HepG2 (cell line): Measurements from ENCODE around the gene DLG1.

ENCODE experiments used
- ISL2 ChIP-seq: sonication (generic); formaldehyde crosslinking; IDR thresholded peaks from 2 replicates; pipeline ENCODE4 v1.5.0; 2020; ENCODE audit warnings: missing genetic modification reagents
- REPIN1 ChIP-seq: sonication (generic); formaldehyde crosslinking; IDR thresholded peaks from 2 replicates; pipeline ENCODE4 v1.8.0; 2022; ENCODE audit warnings: missing genetic modification reagents, low read depth, mild to moderate bottlenecking, borderline replicate concordance

DNA sequence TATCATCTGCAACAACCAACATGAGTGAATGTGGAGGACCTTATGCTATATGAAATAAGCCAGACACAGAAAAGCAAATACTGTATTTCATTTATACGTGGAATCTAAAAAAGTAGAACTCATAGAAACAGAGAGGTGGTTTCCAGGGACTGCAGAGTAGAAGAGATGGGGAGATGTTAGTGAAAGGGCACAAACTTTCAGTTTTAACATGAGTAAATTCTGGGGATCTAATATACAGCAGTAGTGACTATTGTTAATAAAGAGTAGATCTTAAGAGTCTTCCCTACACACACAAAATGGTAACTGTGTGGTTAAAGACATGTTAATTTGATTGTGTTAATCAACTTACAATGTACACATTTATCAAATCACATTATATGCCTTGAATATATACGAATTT is 247.9 kb downstream of the DLG1 start:
- TF ChIP-seq REPIN1 (CRISPR knock-in tag) (no peak), ISL2 (CRISPR knock-in tag) (no peak)
